ENCODE measurements around the gene AGPAT2. TPM values are rescaled to one million over a fixed set of nuclear protein-coding genes. Genes with fewer than 3 reads are reported as not detected.

The AGPAT2 gene
- total and polyA plus RNA-seq, 2 experiments from 2014 or later: 31.8 to 44.7 TPM

- TF ChIP-seq ZNF462 (CRISPR knock-in tag; IDR thresholded peaks at IDR 0.05) (no peak), JUNB (IDR thresholded peaks at IDR 0.05; ENCODE audit: unreplicated experiment) (no peak), EZH2phosphoT487 (IDR thresholded peaks at IDR 0.05; ENCODE audit: unreplicated experiment) (no peak), ETS1 (IDR thresholded peaks at IDR 0.05) (no peak), ZNF331 (CRISPR knock-in tag; IDR thresholded peaks at IDR 0.05; ENCODE audit: low read depth) (no peak), EZH2 (IDR thresholded peaks at IDR 0.05; ENCODE audit: low read depth, unreplicated experiment) (no peak), POLR2AphosphoS5 (IDR thresholded peaks at IDR 0.05; ENCODE audit: low read depth) (no peak)
Measured at GRCh38 chr9:136697821-136698526, 10.7 kb upstream of the AGPAT2 start (continued).
